A673 (cell line): ENCODE measurements around the gene GPR39. TPM values are rescaled to one million over a fixed set of nuclear protein-coding genes. Genes with fewer than 3 reads are reported as not detected.

ENCODE experiments used
- BruUV-seq: library from RNA; stranded (reverse); fragments of 400-500 nt; replicated peaks from 2 replicates; lab custom pipeline; 2021; lab: Mats Ljungman, UMichigan
- CTCF ChIA-PET: fragments of 300-600 bp; sonication (Branson Sonifier 250); formaldehyde crosslinking; loops from one replicate; lab custom pipeline; 2022; ENCODE audit warnings: antibody characterized with exemption; lab: Charles Lee
- POLR2A ChIA-PET: fragments of 300-600 bp; sonication (Branson Sonifier 250); formaldehyde crosslinking; loops from one replicate; lab custom pipeline; 2022; ENCODE audit warnings: antibody characterized with exemption; ENCODE audit not compliant: low non-redundant PET; lab: Charles Lee
- DNase-seq: peaks from one replicate; pipeline ENCODE4 v3.0.0-alpha.2; 2015; ENCODE audit warnings: low spot score
- H3K27ac ChIP-seq: fragments of 200-600 bp; sonication (generic); 2 replicates; pipeline ENCODE4 v1.5.1; 2016; ENCODE audit warnings: mixed run types, low read depth, mild to moderate bottlenecking, mixed read lengths, antibody characterized with exemption, low read length; ENCODE audit not compliant: poor library complexity, severe bottlenecking
- H3K27me3 ChIP-seq: fragments of 200-600 bp; sonication (generic); replicated peaks from 2 replicates; pipeline ENCODE4 v1.6.1; 2017; ENCODE audit warnings: mixed run types, low read depth, mild to moderate bottlenecking, mixed read lengths, antibody characterized with exemption, low read length; ENCODE audit not compliant: insufficient read depth, poor library complexity
- H3K36me3 ChIP-seq: fragments of 200-600 bp; sonication (generic); 2 replicates; pipeline ENCODE4 v1.6.1; 2016; ENCODE audit warnings: mixed run types, mild to moderate bottlenecking, mixed read lengths, antibody characterized with exemption, low read length; ENCODE audit not compliant: insufficient read depth, poor library complexity, severe bottlenecking
- H3K4me1 ChIP-seq: fragments of 200-600 bp; sonication (generic); 2 replicates; pipeline ENCODE4 v1.6.1; 2017; ENCODE audit warnings: mixed run types, mild to moderate bottlenecking, mixed read lengths, antibody characterized with exemption, low read length; ENCODE audit not compliant: insufficient read depth, poor library complexity, severe bottlenecking
- H3K4me3 ChIP-seq: fragments of 200-600 bp; sonication (generic); 2 replicates; pipeline ENCODE4 v1.5.1; 2016; ENCODE audit warnings: low read depth, mixed run types, mild to moderate bottlenecking, mixed read lengths, low read length; ENCODE audit not compliant: poor library complexity, severe bottlenecking
- H3K9me3 ChIP-seq: fragments of 200-600 bp; sonication (generic); 2 replicates; pipeline ENCODE4 v1.6.1; 2016; ENCODE audit warnings: mixed run types, low read depth, mild to moderate bottlenecking, mixed read lengths, antibody characterized with exemption, low read length; ENCODE audit not compliant: poor library complexity, severe bottlenecking
- CTCF ChIP-seq: fragments of 300-800, 200-600 bp; sonication (generic); conservative IDR thresholded peaks from 2 replicates; pipeline ENCODE4 v1.5.1; 2017; ENCODE audit warnings: low read depth, mild to moderate bottlenecking, antibody characterized with exemption, low read length, moderate library complexity, mixed read lengths
- EZH2 ChIP-seq: fragments of 200-600 bp; sonication (generic); IDR thresholded peaks from 2 replicates; pipeline ENCODE4 v1.6.1; 2017; ENCODE audit warnings: borderline replicate concordance, low read depth, mild to moderate bottlenecking, mixed read lengths, antibody characterized with exemption, low read length; ENCODE audit not compliant: poor library complexity, severe bottlenecking
- intact Hi-C: fragments of 100-400 bp; cut with micrococcal nuclease; formaldehyde crosslinking; loops from one replicate; pipeline ENCODE4 v1.10.0; 2022; ENCODE audit not compliant: unreplicated experiment
- total RNA-seq: library from RNA; stranded (reverse); gene quantifications from 2 replicates; pipeline ENCODE4 v1.2.3, GENCODE V29; 2021

Gene GPR39
- total RNA-seq, 1 experiment from 2014 or later: 3.6 TPM

GRCh38 chr2:132446444-132446843 is 29.8 kb downstream of the GPR39 start:
- Histone ChIP-seq H3K9me3 (no peaks in the 10 kb centered on the region), H3K27ac (no peak overlapping the region), H3K4me1 (peaks cover 11% of the 10 kb centered on the region), H3K36me3 (no peaks in the 10 kb centered on the region), H3K27me3 (no peaks in the 10 kb centered on the region), H3K4me3 (no peak overlapping the region)
- intact Hi-C loops: no loop called here
- TF ChIP-seq CTCF: no peak
- no peak for TF ChIP-seq EZH2
- POLR2A ChIA-PET: no interaction called here
- BruUV-seq: no TSS peak
- DNase-seq: no peak
- CTCF ChIA-PET: no interaction called here

DNA sequence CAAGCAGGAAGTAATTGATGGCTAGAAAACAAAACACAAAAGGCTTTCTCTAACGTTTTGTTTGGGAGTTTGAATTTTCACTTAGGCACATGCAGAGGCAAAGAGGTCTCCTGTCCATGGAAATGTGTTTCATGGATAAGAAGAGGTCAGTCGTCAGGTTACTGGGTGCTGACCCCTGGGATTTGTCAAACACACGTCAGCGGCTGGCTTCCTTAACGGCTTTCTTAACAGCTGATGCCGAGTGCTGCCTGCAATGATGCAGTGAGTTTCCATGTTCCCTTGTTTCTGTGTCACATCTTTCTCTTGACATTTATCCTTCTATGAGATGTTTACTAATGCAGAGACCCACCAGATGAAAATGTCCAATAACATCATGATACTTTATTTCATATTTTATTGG is 31.7 kb downstream of the GPR39 start:
- Histone ChIP-seq H3K4me1 (no peaks in the 10 kb centered on the region), H3K4me3 (no peak overlapping the region), H3K9me3 (no peaks in the 10 kb centered on the region), H3K27ac (no peak overlapping the region), H3K36me3 (no peaks in the 10 kb centered on the region), H3K27me3 (no peaks in the 10 kb centered on the region)
- TF ChIP-seq EZH2 (no peak), CTCF (no peak)
- DNase-seq: no peak
- CTCF ChIA-PET: interaction anchor here (0.6 to 1.8 kb wide), 4 partner anchors 10 to 100 kb away, joined by 3 to 5 read pairs (median 4); partner anchors contain the start of gene GPR39
- intact Hi-C loops: no loop called here
- no TSS peak for BruUV-seq
- POLR2A ChIA-PET: no interaction called here

- intact Hi-C loops: no loop called here
- Histone ChIP-seq H3K27ac (no peak overlapping the region), H3K27me3 (no peaks in the 10 kb centered on the region), H3K36me3 (no peaks in the 10 kb centered on the region), H3K4me1 (no peaks in the 10 kb centered on the region), H3K4me3 (no peak overlapping the region), H3K9me3 (no peaks in the 10 kb centered on the region)
- no TSS peak for BruUV-seq
- TF ChIP-seq CTCF: peak; percentile 72
- no peak for TF ChIP-seq EZH2
- CTCF ChIA-PET: interaction anchor here (0.6 to 1.8 kb wide), 5 partner anchors 9 to 100 kb away, joined by 3 to 5 read pairs (median 4); partner anchors contain the start of gene GPR39
- DNase-seq: peak; percentile 65
- POLR2A ChIA-PET: no interaction called here
Observed at GRCh38 chr2:132448771-132449170, 32.2 kb downstream of the GPR39 start.
